Muscle of leg (tissue), 11 donors: Measurements from ENCODE around the gene MRRF. TPM values are rescaled to one million over a fixed set of nuclear protein-coding genes. Genes with fewer than 3 reads are reported as not detected.

Experiments
- DNase-seq: peaks from one replicate; pipeline ENCODE4 v3.0.0; 2013
- H3K27ac ChIP-seq: one replicate; pipeline ENCODE4 v1.5.1; 2013; ENCODE audit warnings: mild to moderate bottlenecking, low read length, control low read depth
- H3K27me3 ChIP-seq: one replicate; pipeline ENCODE4 v1.6.1; 2013; ENCODE audit warnings: low read length; ENCODE audit not compliant: control insufficient read depth, insufficient read depth
- H3K36me3 ChIP-seq: one replicate; pipeline ENCODE4 v1.6.1; 2013; ENCODE audit warnings: low read length; ENCODE audit not compliant: control insufficient read depth, insufficient read depth
- H3K4me1 ChIP-seq: one replicate; pipeline ENCODE4 v1.6.1; 2013; ENCODE audit warnings: low read length; ENCODE audit not compliant: control insufficient read depth, insufficient read depth
- H3K4me3 ChIP-seq: one replicate; pipeline ENCODE4 v1.5.1; 2013; ENCODE audit warnings: low read length, control low read depth
- H3K9me3 ChIP-seq: replicated peaks from 2 replicates; pipeline ENCODE4 v1.6.1; 2013; ENCODE audit warnings: low read depth, low read length; ENCODE audit not compliant: control insufficient read depth
- WGBS: methylation state at CpG from one replicate; pipeline ENCODE4 v1.1.5; 2013; ENCODE audit warnings: missing lambda C conversion rate; ENCODE audit not compliant: insufficient coverage; 5-methylcytosine and 5-hydroxymethylcytosine counted together
- polyA plus RNA-seq, 8 donors: library from polyadenylated mRNA; unstranded; fragments of 120-200 nt; gene quantifications; one replicate each; pipeline versions ENCODE4 v1.2.1 to v1.2.3, GENCODE V29; 2013; ENCODE audit warnings: inconsistent platforms in 1 of 8, low replicate concordance in 1 of 8; ENCODE audit not compliant: insufficient read length in 8 of 8, insufficient read depth in 1 of 8
- total RNA-seq: library from RNA; stranded (reverse); fragments of 120-200 nt; gene quantifications from one replicate; pipeline ENCODE4 v1.2.4, GENCODE V29; 2013

MRRF gene
- total and polyA plus RNA-seq, 9 donors, result 24.2 to 31.3 (median 27.4) TPM

- Histone ChIP-seq H3K27me3 (peaks cover 94% of the 10 kb centered on the region), H3K9me3 (no peaks in the 10 kb centered on the region), H3K27ac (no peak overlapping the region), H3K4me3 (peak overlapping the region; percentile 20), H3K36me3 (no peaks in the 10 kb centered on the region), H3K4me1 (peaks cover 35% of the 10 kb centered on the region)
- 3% methylated on average over 50 of the region's 57 CpGs for WGBS
- peak; percentile 53 for DNase-seq
Measured at GRCh38 chr9:122219856-122220672, 44.6 kb upstream of the MRRF start.

- Histone ChIP-seq H3K9me3 (no peaks in the 10 kb centered on the region), H3K4me1 (peaks cover 35% of the 10 kb centered on the region), H3K36me3 (no peaks in the 10 kb centered on the region), H3K27me3 (peaks cover 95% of the 10 kb centered on the region), H3K27ac (no peak overlapping the region), H3K4me3 (peak overlapping the region; percentile 21)
- WGBS, result 40% methylated on average over 4 of the region's 18 CpGs
- DNase-seq, result no peak
Measured at GRCh38 chr9:122220673-122221182, 44.0 kb upstream of the MRRF start.

- DNase-seq, result peak; percentile 47
- H3K4me1 ChIP-seq, result peaks cover 35% of the 10 kb centered on the region
- no peaks in the 10 kb centered on the region for H3K9me3 ChIP-seq
- no peak overlapping the region for H3K27ac ChIP-seq
- H3K36me3 ChIP-seq, result no peaks in the 10 kb centered on the region
- WGBS, result 11% methylated on average over 18 of the region's 27 CpGs
- H3K4me3 ChIP-seq, result peak overlapping the region; percentile 21
- H3K27me3 ChIP-seq, result peaks cover 95% of the 10 kb centered on the region
Measured at GRCh38 chr9:122221183-122221811, 43.4 kb upstream of the MRRF start.

GRCh38 chr9:122222791-122223190 lies 41.9 kb upstream of the MRRF start:
- WGBS, result 45% methylated on average over 2 of the region's 5 CpGs
- no peaks in the 10 kb centered on the region for H3K36me3 ChIP-seq
- DNase-seq, result no peak
- peaks cover 99% of the 10 kb centered on the region for H3K27me3 ChIP-seq
- H3K4me3 ChIP-seq, result no peak overlapping the region
- peaks cover 43% of the 10 kb centered on the region for H3K4me1 ChIP-seq
- H3K9me3 ChIP-seq, result no peaks in the 10 kb centered on the region
- no peak overlapping the region for H3K27ac ChIP-seq

- WGBS, result no CpG with 5 or more reads among the region's 5 CpGs
- H3K4me1 ChIP-seq, result peaks cover 45% of the 10 kb centered on the region
- no peaks in the 10 kb centered on the region for H3K9me3 ChIP-seq
- no peak overlapping the region for H3K4me3 ChIP-seq
- DNase-seq, result no peak
- no peaks in the 10 kb centered on the region for H3K36me3 ChIP-seq
- H3K27ac ChIP-seq, result no peak overlapping the region
- peaks cover 98% of the 10 kb centered on the region for H3K27me3 ChIP-seq
Measured at GRCh38 chr9:122223435-122223834, 41.2 kb upstream of the MRRF start.

- Histone ChIP-seq H3K4me3 (no peak overlapping the region), H3K27me3 (peaks cover 94% of the 10 kb centered on the region), H3K36me3 (no peaks in the 10 kb centered on the region), H3K27ac (no peak overlapping the region), H3K9me3 (no peaks in the 10 kb centered on the region), H3K4me1 (peaks cover 27% of the 10 kb centered on the region)
- no peak for DNase-seq
- 35% methylated on average over 51 of the region's 51 CpGs for whole genome bisulfite sequencing
Measured at GRCh38 chr9:122225312-122226141, 39.2 kb upstream of the MRRF start.

- DNase-seq, result no peak
- no peak overlapping the region for H3K27ac ChIP-seq
- no peaks in the 10 kb centered on the region for H3K36me3 ChIP-seq
- peaks cover 91% of the 10 kb centered on the region for H3K27me3 ChIP-seq
- WGBS, result 16% methylated on average over 50 of the region's 51 CpGs
- no peaks in the 10 kb centered on the region for H3K9me3 ChIP-seq
- no peak overlapping the region for H3K4me3 ChIP-seq
- H3K4me1 ChIP-seq, result peaks cover 20% of the 10 kb centered on the region
Measured at GRCh38 chr9:122226142-122226757, 38.4 kb upstream of the MRRF start.

GRCh38 chr9:122226758-122227574 lies 37.7 kb upstream of the MRRF start:
- Histone ChIP-seq H3K36me3 (no peaks in the 10 kb centered on the region), H3K27ac (no peak overlapping the region), H3K4me3 (peak overlapping the region; percentile 19), H3K9me3 (no peaks in the 10 kb centered on the region), H3K4me1 (peaks cover 16% of the 10 kb centered on the region), H3K27me3 (peaks cover 87% of the 10 kb centered on the region)
- no peak for DNase-seq
- 18% methylated on average over 46 of the region's 59 CpGs for WGBS

- H3K27me3 ChIP-seq, result peaks cover 85% of the 10 kb centered on the region
Measured at GRCh38 chr9:122227575-122227900, 37.1 kb upstream of the MRRF start.

More at GRCh38 chr9:122227575-122227900, 37.1 kb upstream of the MRRF start:
- H3K27ac ChIP-seq, result no peak overlapping the region
- no peaks in the 10 kb centered on the region for H3K36me3 ChIP-seq
- no peaks in the 10 kb centered on the region for H3K9me3 ChIP-seq
- H3K4me1 ChIP-seq, result peaks cover 16% of the 10 kb centered on the region
- no peak for DNase-seq
- no CpG with 5 or more reads among the region's 10 CpGs for WGBS
- peak overlapping the region; percentile 19 for H3K4me3 ChIP-seq
